ENCODE results near the gene CCDC178.

Gene CCDC178

GRCh38 chr18:32966141-32966540, 474.4 kb downstream of the CCDC178 start:
- TF ChIP-seq RAD21 (IDR thresholded peaks at IDR 0.05; ENCODE audit: low read depth), result no peak
- no peak for TF ChIP-seq TCF12 (IDR thresholded peaks at IDR 0.05; ENCODE audit: low read depth)
- TF ChIP-seq FOXM1 (IDR thresholded peaks at IDR 0.05; ENCODE audit: borderline replicate concordance, low read depth), result no peak
- TF ChIP-seq EGR1 (IDR thresholded peaks at IDR 0.05), result no peak
- TF ChIP-seq TAF1 (IDR thresholded peaks at IDR 0.05; ENCODE audit: low read depth), result no peak
- no peak for TF ChIP-seq MAX (IDR thresholded peaks at IDR 0.05)
- TF ChIP-seq EP300 (IDR thresholded peaks at IDR 0.05; ENCODE audit: borderline replicate concordance), result no peak
- no peak for TF ChIP-seq CEBPB (IDR thresholded peaks at IDR 0.05)
- no peak for TF ChIP-seq NFIC (IDR thresholded peaks at IDR 0.05)
- no peak for TF ChIP-seq ZBTB7A (IDR thresholded peaks at IDR 0.05; ENCODE audit: low read depth)

GRCh38 chr18:32961538-32961937, 479.0 kb downstream of the CCDC178 start:
- TF ChIP-seq REST (IDR thresholded peaks at IDR 0.05; ENCODE audit: low read depth) (no peak), CEBPB (IDR thresholded peaks at IDR 0.05) (no peak), EGR1 (IDR thresholded peaks at IDR 0.05) (no peak), MAX (IDR thresholded peaks at IDR 0.05) (no peak), FOXM1 (IDR thresholded peaks at IDR 0.05; ENCODE audit: borderline replicate concordance, low read depth) (no peak), CREB1 (IDR thresholded peaks at IDR 0.05; ENCODE audit: low read depth) (no peak), TCF12 (IDR thresholded peaks at IDR 0.05; ENCODE audit: low read depth) (no peak), NFIC (IDR thresholded peaks at IDR 0.05) (no peak), ZBTB7A (IDR thresholded peaks at IDR 0.05; ENCODE audit: low read depth) (no peak), RAD21 (IDR thresholded peaks at IDR 0.05; ENCODE audit: low read depth) (no peak)

GRCh38 chr18:32958746-32959145, 481.8 kb downstream of the CCDC178 start:
- no peak for TF ChIP-seq ZBTB7A (IDR thresholded peaks at IDR 0.05; ENCODE audit: low read depth)
- no peak for TF ChIP-seq RAD21 (IDR thresholded peaks at IDR 0.05; ENCODE audit: low read depth)
- TF ChIP-seq MAX (IDR thresholded peaks at IDR 0.05), result no peak
- no peak for TF ChIP-seq TAF1 (IDR thresholded peaks at IDR 0.05; ENCODE audit: low read depth)
- no peak for TF ChIP-seq REST (IDR thresholded peaks at IDR 0.05; ENCODE audit: low read depth)
- no peak for TF ChIP-seq TCF12 (IDR thresholded peaks at IDR 0.05; ENCODE audit: low read depth)
- TF ChIP-seq FOXM1 (IDR thresholded peaks at IDR 0.05; ENCODE audit: borderline replicate concordance, low read depth), result no peak
- no peak for TF ChIP-seq EP300 (IDR thresholded peaks at IDR 0.05; ENCODE audit: borderline replicate concordance)
- no peak for TF ChIP-seq CREB1 (IDR thresholded peaks at IDR 0.05; ENCODE audit: low read depth)

- TF ChIP-seq CREB1 (IDR thresholded peaks at IDR 0.05; ENCODE audit: low read depth) (no peak), NFIC (IDR thresholded peaks at IDR 0.05) (peak; percentile 38; the same call in 1 of the 2 replicates), REST (IDR thresholded peaks at IDR 0.05; ENCODE audit: low read depth) (no peak), EGR1 (IDR thresholded peaks at IDR 0.05) (no peak), YY1 (IDR thresholded peaks at IDR 0.05; ENCODE audit: low read depth) (no peak), TEAD4 (IDR thresholded peaks at IDR 0.05) (no peak), RAD21 (IDR thresholded peaks at IDR 0.05; ENCODE audit: low read depth) (no peak)
Observed at GRCh38 chr18:32956591-32957315, 483.8 kb downstream of the CCDC178 start.

- TF ChIP-seq RAD21 (IDR thresholded peaks at IDR 0.05; ENCODE audit: low read depth) (no peak), USF1 (IDR thresholded peaks at IDR 0.05) (no peak), EP300 (IDR thresholded peaks at IDR 0.05; ENCODE audit: borderline replicate concordance) (no peak)
Observed at GRCh38 chr18:32937597-32937996, 502.9 kb downstream of the CCDC178 start.
